A549 (cell line): ENCODE data around the gene TMED5. TPM values are rescaled to one million over a fixed set of nuclear protein-coding genes. Genes with fewer than 3 reads are reported as not detected.

Experiments
- ATAC-seq, 2 experiments: fragments of 200-7000 bp in 1 of 2; fragments of >200 bp in 1 of 2; cut with Nextera tagmentation in 1 of 2; cut with Tn5 transposase in 1 of 2; 3 replicates each; pipeline versions ENCODE4 v1.8.0 to v1.9.1; 2018 to 2020; ENCODE audit warnings: mild to moderate bottlenecking in 1 of 2, moderate library complexity in 1 of 2
- CTCF ChIA-PET: fragments of 300-600 bp; sonication (Branson Sonifier 250); formaldehyde crosslinking; extraction: SDS; loops from one replicate; lab custom pipeline; 2021; ENCODE audit warnings: antibody characterized with exemption, inconsistent platforms; lab: Yijun Ruan, JAX
- POLR2A ChIA-PET: fragments of 350-600 bp; formaldehyde crosslinking; extraction: SDS; loops from one replicate; lab custom pipeline; 2021; ENCODE audit warnings: antibody characterized with exemption, inconsistent platforms; lab: Yijun Ruan, JAX
- DNase-seq, 2 experiments: peaks; one replicate each; pipeline versions ENCODE4 v3.0.0 to v3.0.0-alpha.2; 2011 to 2016; ENCODE audit warnings: low read depth in 1 of 2, low spot score in 1 of 2
- FAIRE-seq: peaks from 2 replicates; lab custom pipeline; 2011; peaks lifted over from hg19 to GRCh38; lab: Jason Lieb, UNC
- H3K27ac ChIP-seq, 2 experiments: fragments of >200 bp; sonication (Bioruptor Twin); formaldehyde crosslinking; 3 replicates each; pipeline ENCODE4 v1.5.1; 2016 to 2017
- H3K4me1 ChIP-seq: fragments of >200 bp; sonication (Bioruptor Twin); formaldehyde crosslinking; 3 replicates; pipeline ENCODE4 v1.6.1; 2016
- H3K4me2 ChIP-seq: fragments of >200 bp; sonication (Bioruptor Twin); formaldehyde crosslinking; 3 replicates; pipeline ENCODE4 v1.6.1; 2016
- H3K4me3 ChIP-seq: fragments of >200 bp; sonication (Bioruptor Twin); formaldehyde crosslinking; 3 replicates; pipeline ENCODE4 v1.5.1; 2016
- H3K9me3 ChIP-seq: fragments of >200 bp; sonication (Bioruptor Twin); formaldehyde crosslinking; 3 replicates; pipeline ENCODE4 v1.6.1; 2016
- CEBPB ChIP-seq, 2 experiments: fragments of >200 bp in 1 of 2; sonication (Bioruptor Twin) in 1 of 2; formaldehyde crosslinking in 1 of 2; IDR thresholded peaks; 2 replicates each; pipeline ENCODE4 v1.6.1; 2012 to 2016
- CHD4 ChIP-seq: fragments of 200-600 bp; sonication (generic); IDR thresholded peaks from 2 replicates; pipeline ENCODE4 v1.6.1; 2016; ENCODE audit warnings: antibody characterized with exemption, mild to moderate bottlenecking, borderline replicate concordance
- EHF ChIP-seq: fragments of 250-450 bp; sonication (Bioruptor Pico); IDR thresholded peaks from 2 replicates; pipeline ENCODE4 v1.5.0; 2020; ENCODE audit warnings: mild to moderate bottlenecking
- EHMT2 ChIP-seq: fragments of 200-600 bp; sonication (generic); IDR thresholded peaks from 2 replicates; pipeline ENCODE4 v1.6.1; 2016; ENCODE audit warnings: antibody characterized with exemption, low read depth, mild to moderate bottlenecking, moderate library complexity
- FOSL2 ChIP-seq, 2 experiments: fragments of 450-650 bp in 1 of 2; fragments of >200 bp in 1 of 2; sonication (Bioruptor Twin) in 1 of 2; formaldehyde crosslinking; IDR thresholded peaks; 2 replicates each; pipeline versions ENCODE4 v1.5.0 to v1.6.1; 2016 to 2020; ENCODE audit warnings: mild to moderate bottlenecking in 1 of 2, moderate library complexity in 1 of 2
- FOXS1 ChIP-seq: fragments of 250-450 bp; sonication (Bioruptor Pico); IDR thresholded peaks from 2 replicates; pipeline ENCODE4 v1.5.0; 2020; ENCODE audit warnings: mild to moderate bottlenecking, moderate library complexity
- GATA3 ChIP-seq: IDR thresholded peaks from 2 replicates; pipeline ENCODE4 v1.6.1; 2012; ENCODE audit warnings: borderline replicate concordance
- HOXA7 ChIP-seq: fragments of 250-450 bp; sonication (Bioruptor Pico); IDR thresholded peaks from 2 replicates; pipeline ENCODE4 v1.5.0; 2020; ENCODE audit warnings: mild to moderate bottlenecking, moderate library complexity
- JUN ChIP-seq, 2 experiments: fragments of >200 bp; sonication (Bioruptor Twin); formaldehyde crosslinking; IDR thresholded peaks; 2 replicates in 1 of 2; 3 replicates in 1 of 2; pipeline ENCODE4 v1.6.1; 2016 to 2017
- MAFK ChIP-seq: fragments of 450-650 bp; IDR thresholded peaks from 2 replicates; pipeline ENCODE4 v1.6.1; 2014; ENCODE audit not compliant: partially characterized antibody
- MAZ ChIP-seq: fragments of 150-350 bp; IDR thresholded peaks from 2 replicates; pipeline ENCODE4 v1.6.1; 2014; ENCODE audit warnings: antibody characterized with exemption, low read depth, low read length, borderline replicate concordance
- NFE2L2 ChIP-seq: fragments of 150-350 bp; conservative IDR thresholded peaks from 2 replicates; pipeline ENCODE4 v1.6.1; 2014; ENCODE audit warnings: low read length
- PHF8 ChIP-seq: fragments of 200-600 bp; sonication (generic); IDR thresholded peaks from 2 replicates; pipeline ENCODE4 v1.6.1; 2016; ENCODE audit warnings: low read depth, mild to moderate bottlenecking, antibody characterized with exemption, moderate library complexity, borderline replicate concordance
- POLR2A ChIP-seq: IDR thresholded peaks from 2 replicates; pipeline ENCODE4 v1.6.1; 2012; ENCODE audit warnings: mild to moderate bottlenecking, low read length
- RARB ChIP-seq: fragments of 250-450 bp; sonication (Bioruptor Pico); IDR thresholded peaks from 2 replicates; pipeline ENCODE4 v1.8.0; 2021; ENCODE audit warnings: mild to moderate bottlenecking, moderate library complexity
- RCOR1 ChIP-seq: fragments of 150-350 bp; IDR thresholded peaks from 2 replicates; pipeline ENCODE4 v1.6.1; 2014; ENCODE audit warnings: antibody characterized with exemption, low read length, low read depth
- RNF2 ChIP-seq: fragments of 200-600 bp; sonication (generic); IDR thresholded peaks from 2 replicates; pipeline ENCODE4 v1.6.1; 2016; ENCODE audit warnings: low read depth, mild to moderate bottlenecking, antibody characterized with exemption, moderate library complexity, borderline replicate concordance
- SMC3 ChIP-seq: fragments of >200 bp; sonication (Bioruptor Twin); formaldehyde crosslinking; IDR thresholded peaks from 3 replicates; pipeline ENCODE4 v1.6.1; 2018; ENCODE audit warnings: inconsistent platforms
- SREBF2 ChIP-seq: fragments of 450-650 bp; IDR thresholded peaks from 2 replicates; pipeline ENCODE4 v1.6.1; 2014; ENCODE audit warnings: mild to moderate bottlenecking, moderate library complexity
- WGBS: methylation state at CpG from one replicate; pipeline ENCODE4 v1.1.6; 2017; ENCODE audit errors: missing lambda C conversion rate; 5-methylcytosine and 5-hydroxymethylcytosine counted together
- polyA plus RNA-seq, 4 experiments: library from polyadenylated mRNA; depleted of rRNA in 3 of 4; stranded (reverse); fragments of >200 nt; fragmentation: RNase III in 1 of 4; extraction: RNeasy Plus Mini Kit Qiagen cat#74134 plus additional on column Dnase treatment in 1 of 4; gene quantifications; 2 replicates in 3 of 4; 3 replicates in 1 of 4; pipeline ENCODE4 v1.2.3, GENCODE V29; 2011 to 2017
- TF ChIP-seq, protein P1 (sequence below): IDR thresholded peaks from 2 replicates; pipeline ENCODE4 v1.6.1; 2012
- TF ChIP-seq, protein P2 (sequence below): IDR thresholded peaks from 2 replicates; pipeline ENCODE4 v1.6.1; 2012
- TF ChIP-seq, protein P3 (sequence below): fragments of >200 bp; sonication (Bioruptor Twin); formaldehyde crosslinking; IDR thresholded peaks from 3 replicates; pipeline ENCODE4 v1.5.1; 2016
- TF ChIP-seq, protein P4 (sequence below): fragments of 250-450 bp; sonication (Bioruptor Pico); IDR thresholded peaks from 2 replicates; pipeline ENCODE4 v1.5.0; 2020; ENCODE audit warnings: low read depth, mild to moderate bottlenecking, moderate library complexity

The TMED5 gene
- polyA plus RNA-seq, 2 of the 4 experiments (the other 2 are of a cell fraction): 40.4 to 70.7 TPM

DNA sequence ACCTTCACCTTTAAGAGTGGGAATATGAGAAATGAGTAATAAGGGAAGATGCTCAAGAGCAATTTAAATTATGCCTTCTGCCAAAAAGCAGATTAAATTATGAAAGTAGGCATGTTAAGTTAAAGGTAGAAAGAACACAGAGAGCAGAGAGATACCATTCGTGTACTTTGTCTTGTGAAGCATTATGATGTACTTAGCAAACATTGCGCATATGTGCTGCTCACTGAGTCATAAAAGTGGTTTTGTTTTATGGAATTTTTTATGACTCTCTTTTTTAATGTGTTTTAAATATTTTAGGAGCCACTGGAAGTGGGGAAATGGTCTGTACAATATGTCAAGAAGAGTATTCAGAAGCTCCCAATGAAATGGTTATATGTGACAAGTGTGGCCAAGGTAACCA, 65.8 kb downstream of the TMED5 start:
- CTCF ChIA-PET: no interaction called here

DNA sequence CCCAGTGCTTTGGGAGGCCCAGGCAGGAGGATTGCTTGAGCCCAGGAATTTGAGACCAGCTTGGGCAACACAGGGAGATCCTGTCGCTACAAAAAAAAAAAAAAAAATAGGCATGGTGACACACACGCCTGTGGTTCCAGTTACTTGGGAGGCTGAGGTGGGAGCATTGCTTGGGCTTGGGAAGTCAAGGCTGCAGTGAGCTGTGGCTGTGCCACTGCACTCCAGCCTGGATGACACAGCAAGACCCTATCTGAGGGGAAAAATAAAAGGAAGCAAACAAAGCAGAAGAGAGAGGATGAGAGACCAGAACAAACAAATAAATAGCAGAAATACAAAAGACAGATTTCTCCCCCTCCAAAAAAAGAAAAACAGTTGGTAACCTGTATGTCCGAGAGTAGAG, 67.1 kb downstream of the TMED5 start:
- peaks cover 6% of the 10 kb centered on the region; the same call in 1 of the 3 replicates for H3K9me3 ChIP-seq
- CTCF ChIA-PET: interaction anchor here (1.4 kb wide), 1 partner anchor 18 kb away, joined by 3 read pairs; no protein-coding TSS in a partner anchor
- H3K4me1 ChIP-seq: peaks cover 26% of the 10 kb centered on the region
- H3K4me3 ChIP-seq: no peak overlapping the region
- ATAC-seq (no peak), FAIRE-seq (no peak), DNase-seq (no peak)
- POLR2A ChIA-PET: no interaction called here
- no peak overlapping the region for H3K27ac ChIP-seq
- WGBS: 93% methylated on average over 3 of the region's 3 CpGs
- TF ChIP-seq EHMT2: no peak
- TF ChIP-seq RCOR1: no peak
- TF ChIP-seq CHD4: no peak
- TF ChIP-seq, protein P1, sequence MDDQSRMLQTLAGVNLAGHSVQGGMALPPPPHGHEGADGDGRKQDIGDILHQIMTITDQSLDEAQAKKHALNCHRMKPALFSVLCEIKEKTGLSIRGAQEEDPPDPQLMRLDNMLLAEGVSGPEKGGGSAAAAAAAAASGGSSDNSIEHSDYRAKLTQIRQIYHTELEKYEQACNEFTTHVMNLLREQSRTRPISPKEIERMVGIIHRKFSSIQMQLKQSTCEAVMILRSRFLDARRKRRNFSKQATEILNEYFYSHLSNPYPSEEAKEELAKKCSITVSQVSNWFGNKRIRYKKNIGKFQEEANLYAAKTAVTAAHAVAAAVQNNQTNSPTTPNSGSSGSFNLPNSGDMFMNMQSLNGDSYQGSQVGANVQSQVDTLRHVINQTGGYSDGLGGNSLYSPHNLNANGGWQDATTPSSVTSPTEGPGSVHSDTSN: no peak
- TF ChIP-seq CEBPB (IDR thresholded peaks at IDR 0.05): no peak
- no peak for TF ChIP-seq JUN (IDR thresholded peaks at IDR 0.05)
- no peak for TF ChIP-seq GATA3
- TF ChIP-seq, protein P2, sequence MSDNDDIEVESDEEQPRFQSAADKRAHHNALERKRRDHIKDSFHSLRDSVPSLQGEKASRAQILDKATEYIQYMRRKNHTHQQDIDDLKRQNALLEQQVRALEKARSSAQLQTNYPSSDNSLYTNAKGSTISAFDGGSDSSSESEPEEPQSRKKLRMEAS: no peak
- TF ChIP-seq MAZ: no peak
- TF ChIP-seq EHF: no peak
- TF ChIP-seq PHF8: no peak
- TF ChIP-seq HOXA7 (CRISPR knock-in tag): no peak
- TF ChIP-seq, protein P3, sequence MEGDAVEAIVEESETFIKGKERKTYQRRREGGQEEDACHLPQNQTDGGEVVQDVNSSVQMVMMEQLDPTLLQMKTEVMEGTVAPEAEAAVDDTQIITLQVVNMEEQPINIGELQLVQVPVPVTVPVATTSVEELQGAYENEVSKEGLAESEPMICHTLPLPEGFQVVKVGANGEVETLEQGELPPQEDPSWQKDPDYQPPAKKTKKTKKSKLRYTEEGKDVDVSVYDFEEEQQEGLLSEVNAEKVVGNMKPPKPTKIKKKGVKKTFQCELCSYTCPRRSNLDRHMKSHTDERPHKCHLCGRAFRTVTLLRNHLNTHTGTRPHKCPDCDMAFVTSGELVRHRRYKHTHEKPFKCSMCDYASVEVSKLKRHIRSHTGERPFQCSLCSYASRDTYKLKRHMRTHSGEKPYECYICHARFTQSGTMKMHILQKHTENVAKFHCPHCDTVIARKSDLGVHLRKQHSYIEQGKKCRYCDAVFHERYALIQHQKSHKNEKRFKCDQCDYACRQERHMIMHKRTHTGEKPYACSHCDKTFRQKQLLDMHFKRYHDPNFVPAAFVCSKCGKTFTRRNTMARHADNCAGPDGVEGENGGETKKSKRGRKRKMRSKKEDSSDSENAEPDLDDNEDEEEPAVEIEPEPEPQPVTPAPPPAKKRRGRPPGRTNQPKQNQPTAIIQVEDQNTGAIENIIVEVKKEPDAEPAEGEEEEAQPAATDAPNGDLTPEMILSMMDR: no peak
- H3K4me2 ChIP-seq: no peak overlapping the region

More for the DNA sequence above, 65.8 kb downstream of the TMED5 start:
- FAIRE-seq (no peak), ATAC-seq (no peak), DNase-seq (no peak)
- TF ChIP-seq NFE2L2 (no peak), RNF2 (no peak), MAFK (no peak), SREBF2 (no peak), POLR2A (no peak), FOXS1 (CRISPR knock-in tag) (no peak), RCOR1 (no peak), RARB (CRISPR knock-in tag) (no peak)
- POLR2A ChIA-PET: no interaction called here
- Histone ChIP-seq H3K27ac (no peak overlapping the region), H3K4me1 (peaks cover 26% of the 10 kb centered on the region), H3K9me3 (no peaks in the 10 kb centered on the region), H3K4me3 (no peak overlapping the region), H3K4me2 (peak overlapping the region; percentile 54)
- 61% methylated on average over 2 of the region's 2 CpGs for WGBS

DNA sequence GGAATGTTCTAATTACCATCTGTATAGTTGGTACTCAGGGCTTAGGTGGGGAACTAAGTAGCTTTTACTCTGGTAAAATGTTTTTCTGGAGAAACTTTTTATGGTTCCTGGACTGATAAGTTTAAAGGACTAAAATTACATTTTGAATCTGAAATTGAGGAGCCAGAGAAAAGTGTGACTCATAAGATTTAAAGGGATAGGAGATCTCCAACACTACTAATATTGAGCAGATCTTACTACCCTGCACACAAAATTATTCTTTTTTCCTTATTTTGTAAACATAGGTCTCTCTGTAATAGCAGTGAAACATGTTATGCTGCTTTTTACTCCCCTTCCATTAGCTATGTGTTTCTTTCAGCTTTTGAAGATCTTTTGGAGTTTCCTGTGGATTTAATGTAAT, 68.7 kb downstream of the TMED5 start:
- Histone ChIP-seq H3K4me1 (peaks cover 26% of the 10 kb centered on the region), H3K9me3 (peaks cover 14% of the 10 kb centered on the region; the same call in 2 of the 3 replicates), H3K4me2 (peak overlapping the region; percentile 23; the same call in 1 of the 3 replicates), H3K27ac (no peak overlapping the region), H3K4me3 (no peak overlapping the region)
- POLR2A ChIA-PET: no interaction called here
- no peak for TF ChIP-seq POLR2A
- TF ChIP-seq FOSL2 (IDR thresholded peaks at IDR 0.05): no peak
- no peak for TF ChIP-seq FOSL2 (CRISPR knock-in tag; IDR thresholded peaks at IDR 0.05)
- no peak for TF ChIP-seq SMC3
- TF ChIP-seq, protein P4, sequence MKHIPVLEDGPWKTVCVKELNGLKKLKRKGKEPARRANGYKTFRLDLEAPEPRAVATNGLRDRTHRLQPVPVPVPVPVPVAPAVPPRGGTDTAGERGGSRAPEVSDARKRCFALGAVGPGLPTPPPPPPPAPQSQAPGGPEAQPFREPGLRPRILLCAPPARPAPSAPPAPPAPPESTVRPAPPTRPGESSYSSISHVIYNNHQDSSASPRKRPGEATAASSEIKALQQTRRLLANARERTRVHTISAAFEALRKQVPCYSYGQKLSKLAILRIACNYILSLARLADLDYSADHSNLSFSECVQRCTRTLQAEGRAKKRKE (CRISPR knock-in tag): no peak
- TF ChIP-seq CHD4: no peak
- FAIRE-seq: no peak
- no peak for ATAC-seq
- CTCF ChIA-PET: no interaction called here
- no peak for DNase-seq
